ENCODE results near the gene PKD1. TPM values are rescaled to one million over a fixed set of nuclear protein-coding genes. Genes with fewer than 3 reads are reported as not detected.

Gene PKD1
- total and polyA plus RNA-seq, 2 experiments from 2014 or later, result 35.9 to 60.6 TPM

- no peaks in the 10 kb centered on the region for H3K79me2 ChIP-seq
- H3K36me3 ChIP-seq (replicated peaks; ENCODE audit: insufficient read depth, low read depth), result no peaks in the 10 kb centered on the region
- no peaks in the 10 kb centered on the region for H3K9me3 ChIP-seq (ENCODE audit: low read depth)
- no peaks in the 10 kb centered on the region for H3K9me2 ChIP-seq (replicated peaks; ENCODE audit: insufficient read depth)
- H4K20me1 ChIP-seq (ENCODE audit: insufficient read depth, poor library complexity, severe bottlenecking), result no peaks in the 10 kb centered on the region
- WGBS (ENCODE audit: low lambda C conversion rate, missing lambda C conversion rate), result 96% methylated on average over 21 of the region's 21 CpGs
- DNase-seq (ENCODE audit: low spot score), result no peak
- H3K4me1 ChIP-seq (ENCODE audit: insufficient read depth), result no peaks in the 10 kb centered on the region
- no peak overlapping the region for H3K27ac ChIP-seq
- H2AFZ ChIP-seq, result no peak overlapping the region
- H3K4me2 ChIP-seq, result no peak overlapping the region
- TF ChIP-seq EZH2phosphoT487 (IDR thresholded peaks at IDR 0.05; ENCODE audit: low read depth, severe bottlenecking, unreplicated experiment), result no peak
- no peak for TF ChIP-seq CTCF (IDR thresholded peaks at IDR 0.05; ENCODE audit: poor library complexity)
- no peak for TF ChIP-seq EZH2 (IDR thresholded peaks at IDR 0.05; ENCODE audit: borderline replicate concordance)
- no peaks in the 10 kb centered on the region for H3K27me3 ChIP-seq
- no peak overlapping the region for H3K4me3 ChIP-seq
These were observed 38.9 kb upstream of the PKD1 start for GRCh38 chr16:2174396-2175131.

DNA sequence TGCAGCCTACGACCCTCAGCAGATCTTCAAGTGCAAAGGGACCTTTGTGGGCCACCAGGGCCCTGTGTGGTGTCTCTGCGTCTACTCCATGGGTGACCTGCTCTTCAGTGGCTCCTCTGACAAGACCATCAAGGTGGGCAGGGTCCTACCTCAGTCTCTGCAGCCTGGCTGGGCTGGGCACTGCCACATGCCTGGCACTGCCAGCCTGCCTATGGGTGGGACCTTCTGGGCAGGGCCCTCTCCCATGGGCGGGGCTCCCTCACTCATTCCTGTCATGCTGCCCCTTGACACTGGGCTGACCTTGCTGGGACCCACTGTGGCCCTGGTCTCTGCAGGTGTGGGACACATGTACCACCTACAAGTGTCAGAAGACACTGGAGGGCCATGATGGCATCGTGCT lies 38.2 kb upstream of the PKD1 start:
- Histone ChIP-seq H3K4me2 (no peak overlapping the region), H3K79me2 (no peaks in the 10 kb centered on the region), H3K36me3 (replicated peaks; ENCODE audit: insufficient read depth, low read depth) (no peaks in the 10 kb centered on the region), H2AFZ (no peak overlapping the region), H3K27me3 (no peaks in the 10 kb centered on the region), H3K9me3 (ENCODE audit: low read depth) (no peaks in the 10 kb centered on the region), H3K4me3 (no peak overlapping the region), H3K4me1 (ENCODE audit: insufficient read depth) (no peaks in the 10 kb centered on the region), H3K27ac (no peak overlapping the region), H3K9me2 (replicated peaks; ENCODE audit: insufficient read depth) (no peaks in the 10 kb centered on the region), H4K20me1 (ENCODE audit: insufficient read depth, poor library complexity, severe bottlenecking) (no peaks in the 10 kb centered on the region)
- DNase-seq (ENCODE audit: low spot score), result no peak
- 100% methylated on average over 4 of the region's 4 CpGs for WGBS (ENCODE audit: low lambda C conversion rate, missing lambda C conversion rate)
- TF ChIP-seq EZH2phosphoT487 (IDR thresholded peaks at IDR 0.05; ENCODE audit: low read depth, severe bottlenecking, unreplicated experiment) (no peak), EZH2 (IDR thresholded peaks at IDR 0.05; ENCODE audit: borderline replicate concordance) (no peak), CTCF (IDR thresholded peaks at IDR 0.05; ENCODE audit: poor library complexity) (no peak)

GRCh38 chr16:2173366-2173765 lies 37.7 kb upstream of the PKD1 start:
- WGBS (ENCODE audit: low lambda C conversion rate, missing lambda C conversion rate), result 92% methylated on average over 14 of the region's 14 CpGs
- H3K9me2 ChIP-seq (replicated peaks; ENCODE audit: insufficient read depth), result no peaks in the 10 kb centered on the region
- no peaks in the 10 kb centered on the region for H3K9me3 ChIP-seq (ENCODE audit: low read depth)
- no peak overlapping the region for H3K4me2 ChIP-seq
- no peak overlapping the region for H3K4me3 ChIP-seq
- DNase-seq (ENCODE audit: low spot score), result no peak
- H3K36me3 ChIP-seq (replicated peaks; ENCODE audit: insufficient read depth, low read depth), result no peaks in the 10 kb centered on the region
- no peak for TF ChIP-seq EZH2 (IDR thresholded peaks at IDR 0.05; ENCODE audit: borderline replicate concordance)
- TF ChIP-seq EZH2phosphoT487 (IDR thresholded peaks at IDR 0.05; ENCODE audit: low read depth, severe bottlenecking, unreplicated experiment), result no peak
- no peaks in the 10 kb centered on the region for H3K4me1 ChIP-seq (ENCODE audit: insufficient read depth)
- no peak overlapping the region for H2AFZ ChIP-seq
- H3K79me2 ChIP-seq, result no peaks in the 10 kb centered on the region
- no peak overlapping the region for H3K27ac ChIP-seq
- no peaks in the 10 kb centered on the region for H4K20me1 ChIP-seq (ENCODE audit: insufficient read depth, poor library complexity, severe bottlenecking)
- H3K27me3 ChIP-seq, result no peaks in the 10 kb centered on the region

GRCh38 chr16:2172688-2173335 lies 37.1 kb upstream of the PKD1 start:
- H4K20me1 ChIP-seq (ENCODE audit: insufficient read depth, poor library complexity, severe bottlenecking), result no peaks in the 10 kb centered on the region
- H3K9me2 ChIP-seq (replicated peaks; ENCODE audit: insufficient read depth), result no peaks in the 10 kb centered on the region
- H3K4me3 ChIP-seq, result no peak overlapping the region
- no peak overlapping the region for H3K27ac ChIP-seq
- no peak overlapping the region for H3K4me2 ChIP-seq
- H2AFZ ChIP-seq, result no peak overlapping the region
- WGBS (ENCODE audit: low lambda C conversion rate, missing lambda C conversion rate), result 98% methylated on average over 28 of the region's 29 CpGs
- H3K36me3 ChIP-seq (replicated peaks; ENCODE audit: insufficient read depth, low read depth), result no peaks in the 10 kb centered on the region
- H3K27me3 ChIP-seq, result no peaks in the 10 kb centered on the region
- TF ChIP-seq CTCF (IDR thresholded peaks at IDR 0.05; ENCODE audit: poor library complexity) (no peak), EZH2 (IDR thresholded peaks at IDR 0.05; ENCODE audit: borderline replicate concordance) (no peak), EZH2phosphoT487 (IDR thresholded peaks at IDR 0.05; ENCODE audit: low read depth, severe bottlenecking, unreplicated experiment) (no peak)
- no peaks in the 10 kb centered on the region for H3K9me3 ChIP-seq (ENCODE audit: low read depth)
- no peak for DNase-seq (ENCODE audit: low spot score)
- no peaks in the 10 kb centered on the region for H3K79me2 ChIP-seq
- no peaks in the 10 kb centered on the region for H3K4me1 ChIP-seq (ENCODE audit: insufficient read depth)
